ENCODE data around the gene CHRDL1.

GRCh38 chrX:110755061-110755460, 40.6 kb downstream of the CHRDL1 start:
- TF ChIP-seq CTCF (conservative IDR thresholded peaks at IDR 0.05; ENCODE audit: low read length) (no peak), EZH2phosphoT487 (IDR thresholded peaks at IDR 0.05; ENCODE audit: borderline replicate concordance) (no peak)

Measured in Loucy (cell line).